DOHH2 (cell line): Measurements from ENCODE around the gene FRY.
"Not testable (repeated sequence)": the region's sequence is repeated elsewhere in the genome, so short reads cannot be mapped to it uniquely, and the experiment has no call there.

Experiments used
- H3F3A ChIP-seq: fragments of 200-600 bp; sonication (generic), shearing (Covaris generic); 2 replicates; pipeline ENCODE4 v1.6.0; 2016; ENCODE audit warnings: antibody characterized with exemption, mild to moderate bottlenecking; ENCODE audit not compliant: control insufficient read depth, insufficient read depth
- H3K27ac ChIP-seq: fragments of 200-600 bp; sonication (generic); 2 replicates; pipeline ENCODE4 v1.5.1; 2014; ENCODE audit warnings: low read depth, mild to moderate bottlenecking, low read length, moderate library complexity
- H3K27me3 ChIP-seq: fragments of 200-600 bp; sonication (generic); 2 replicates; pipeline ENCODE4 v1.6.1; 2014; ENCODE audit warnings: mild to moderate bottlenecking, low read length, mixed read lengths; ENCODE audit not compliant: control insufficient read depth
- H3K36me3 ChIP-seq: fragments of 200-600 bp; sonication (generic); 2 replicates; pipeline ENCODE4 v1.6.1; 2014; ENCODE audit warnings: mild to moderate bottlenecking, low read length, moderate library complexity, mixed read lengths; ENCODE audit not compliant: control insufficient read depth
- H3K4me1 ChIP-seq: fragments of 200-600 bp; sonication (generic); 2 replicates; pipeline ENCODE4 v1.6.1; 2014; ENCODE audit warnings: mild to moderate bottlenecking, low read length, mixed read lengths; ENCODE audit not compliant: control insufficient read depth
- H3K4me2 ChIP-seq: fragments of 200-600 bp; sonication (generic); 2 replicates; pipeline ENCODE4 v1.6.0; 2014; ENCODE audit warnings: mild to moderate bottlenecking, low read length, moderate library complexity
- H3K4me3 ChIP-seq: fragments of 200-600 bp; sonication (generic); 2 replicates; pipeline ENCODE4 v1.5.1; 2014; ENCODE audit warnings: mild to moderate bottlenecking, low read length, mixed read lengths
- H3K79me2 ChIP-seq: fragments of 200-600 bp; sonication (generic); 2 replicates; pipeline ENCODE4 v1.6.1; 2014; ENCODE audit warnings: mild to moderate bottlenecking, low read length, mixed read lengths; ENCODE audit not compliant: control insufficient read depth
- H3K9me2 ChIP-seq: fragments of 200-600 bp; sonication (generic); replicated peaks from 2 replicates; pipeline ENCODE4 v1.6.1; 2014; ENCODE audit warnings: mild to moderate bottlenecking, low read length, mixed read lengths; ENCODE audit not compliant: control insufficient read depth
- H3K9me3 ChIP-seq: fragments of 200-600 bp; sonication (generic); 2 replicates; pipeline ENCODE4 v1.6.1; 2014; ENCODE audit warnings: antibody characterized with exemption, low read length, mixed read lengths; ENCODE audit not compliant: control insufficient read depth, insufficient read depth
- H4K20me1 ChIP-seq: fragments of 200-600 bp; sonication (generic); 2 replicates; pipeline ENCODE4 v1.6.0; 2014; ENCODE audit warnings: low read depth, mild to moderate bottlenecking, antibody characterized with exemption, low read length, moderate library complexity; ENCODE audit not compliant: control insufficient read depth, insufficient read depth
- CTCF ChIP-seq: fragments of 200-600 bp; sonication (generic); IDR thresholded peaks from one replicate; pipeline ENCODE4 v1.5.1; 2014; ENCODE audit warnings: antibody characterized with exemption, mild to moderate bottlenecking, low read depth, low read length; ENCODE audit not compliant: poor library complexity, severe bottlenecking
- EZH2phosphoT487 ChIP-seq: fragments of 200-600 bp; sonication (generic); IDR thresholded peaks from 2 replicates; pipeline ENCODE4 v1.6.1; 2017; ENCODE audit warnings: borderline replicate concordance, mild to moderate bottlenecking, antibody characterized with exemption, low read length, moderate library complexity, mixed read lengths

The FRY gene

GRCh38 chr13:32031025-32031814 is at the start of gene FRY:
Gene FRY (plus strand): TSS chr13:32031774. CDS start chr13:32031796, 22 bp downstream.
- H3K4me3 ChIP-seq, result peak within 1 kb of the TSS; percentile 85
- peak within 1 kb of the TSS; percentile 96 for H3K4me2 ChIP-seq
- H4K20me1 ChIP-seq, result no peaks in the 10 kb centered on the region
- H3K27me3 ChIP-seq, result no peaks in the 10 kb centered on the region
- peaks cover 7% of the 10 kb centered on the region for H3F3A ChIP-seq
- H3K27ac ChIP-seq, result peak within 1 kb of the TSS; percentile 76
- H3K36me3 ChIP-seq, result peaks cover 34% of the 10 kb centered on the region
- TF ChIP-seq CTCF (peak; percentile 36), EZH2phosphoT487 (no peak)
- peaks cover 56% of the 10 kb centered on the region for H3K4me1 ChIP-seq
- H3K79me2 ChIP-seq, result peaks cover 73% of the 10 kb centered on the region
- H3K9me3 ChIP-seq, result no peaks in the 10 kb centered on the region
- no peaks in the 10 kb centered on the region for H3K9me2 ChIP-seq

- Histone ChIP-seq H3K36me3 (no peaks in the 10 kb centered on the region), H3K4me1 (no peaks in the 10 kb centered on the region), H3K27me3 (no peaks in the 10 kb centered on the region), H3K9me2 (no peaks in the 10 kb centered on the region), H3K4me3 (no peak overlapping the region), H3K4me2 (no peak overlapping the region), H4K20me1 (no peaks in the 10 kb centered on the region), H3F3A (no peaks in the 10 kb centered on the region), H3K79me2 (no peaks in the 10 kb centered on the region), H3K9me3 (no peaks in the 10 kb centered on the region), H3K27ac (no peak overlapping the region)
- no peak for TF ChIP-seq EZH2phosphoT487
- no peak for TF ChIP-seq CTCF
Observed at GRCh38 chr13:31982124-31982523, 49.5 kb upstream of the FRY start.

- H3K27me3 ChIP-seq, result no peaks in the 10 kb centered on the region
- H3K9me3 ChIP-seq, result no peaks in the 10 kb centered on the region
- no peaks in the 10 kb centered on the region for H3K79me2 ChIP-seq
- no peak overlapping the region for H3K27ac ChIP-seq
- no peaks in the 10 kb centered on the region for H4K20me1 ChIP-seq
- TF ChIP-seq CTCF (no peak), EZH2phosphoT487 (no peak)
- peaks cover 4% of the 10 kb centered on the region for H3K4me1 ChIP-seq
- H3F3A ChIP-seq, result no peaks in the 10 kb centered on the region
- H3K4me2 ChIP-seq, result no peak overlapping the region
- no peaks in the 10 kb centered on the region for H3K9me2 ChIP-seq
- H3K36me3 ChIP-seq, result no peaks in the 10 kb centered on the region
- H3K4me3 ChIP-seq, result no peak overlapping the region
Observed at GRCh38 chr13:31982540-31982939, 49.0 kb upstream of the FRY start.

GRCh38 chr13:31983696-31984095 is 47.9 kb upstream of the FRY start:
- H3K4me2 ChIP-seq, H3K9me3 ChIP-seq, H3K36me3 ChIP-seq, H3F3A ChIP-seq, H3K4me1 ChIP-seq, H3K27me3 ChIP-seq, H3K79me2 ChIP-seq, H4K20me1 ChIP-seq, H3K4me3 ChIP-seq, H3K27ac ChIP-seq, H3K9me2 ChIP-seq: not testable (repeated sequence)

- H3K4me3 ChIP-seq, H3K4me2 ChIP-seq, H3K9me3 ChIP-seq, H3K4me1 ChIP-seq, H3K27me3 ChIP-seq, H3F3A ChIP-seq, H3K9me2 ChIP-seq, H3K79me2 ChIP-seq, H4K20me1 ChIP-seq, H3K27ac ChIP-seq, H3K36me3 ChIP-seq: not testable (repeated sequence)
Observed at GRCh38 chr13:31984388-31984787, 47.2 kb upstream of the FRY start.
